ENCODE measurements around the gene BAG5.
"Not testable (repeated sequence)": the region's sequence is repeated elsewhere in the genome, so short reads cannot be mapped to it uniquely, and the experiment has no call there.

BAG5 gene

GRCh38 chr14:103534576-103535061 is 27.8 kb downstream of the BAG5 start:
- no peak for DNase-seq (ENCODE audit: low read depth, low spot score)

- no peak for DNase-seq (ENCODE audit: low read depth, low spot score)
Measured at GRCh38 chr14:103533999-103534575, 28.4 kb downstream of the BAG5 start.

GRCh38 chr14:103533137-103533998 is 29.1 kb downstream of the BAG5 start:
- no peak for DNase-seq (ENCODE audit: low read depth, low spot score)

- DNase-seq (ENCODE audit: low read depth, low spot score) = no peak
Measured at GRCh38 chr14:103532216-103533136, 30.0 kb downstream of the BAG5 start.

- no peak for DNase-seq (ENCODE audit: low read depth, low spot score)
Measured at GRCh38 chr14:103531421-103532215, 30.8 kb downstream of the BAG5 start.

- DNase-seq (ENCODE audit: low read depth, low spot score) = no peak
Measured at GRCh38 chr14:103530831-103531230, 31.6 kb downstream of the BAG5 start.

GRCh38 chr14:103530390-103530789 is 32.1 kb downstream of the BAG5 start:
- DNase-seq (ENCODE audit: low read depth, low spot score) = no peak

GRCh38 chr14:103529383-103530365 is 32.8 kb downstream of the BAG5 start:
- no peak for DNase-seq (ENCODE audit: low read depth, low spot score)

GRCh38 chr14:103528587-103529382 is 33.7 kb downstream of the BAG5 start, which contains the start of gene TRMT61A:
TRMT61A (plus strand) TSS chr14:103529196; CDS start chr14:103529979, 783 bp downstream.
- DNase-seq (ENCODE audit: low read depth, low spot score) = peak; percentile 43

GRCh38 chr14:103528146-103528586 is 34.3 kb downstream of the BAG5 start:
- DNase-seq (ENCODE audit: low read depth, low spot score) = no peak

GRCh38 chr14:103527408-103528145 is 34.9 kb downstream of the BAG5 start:
- DNase-seq (ENCODE audit: low read depth, low spot score) = no peak

- no peak for DNase-seq (ENCODE audit: low read depth, low spot score)
Measured at GRCh38 chr14:103526914-103527248, 35.6 kb downstream of the BAG5 start.

GRCh38 chr14:103526247-103526913 is 36.1 kb downstream of the BAG5 start:
- DNase-seq (ENCODE audit: low read depth, low spot score) = no peak

GRCh38 chr14:103525430-103526246 is 36.8 kb downstream of the BAG5 start:
- not testable (repeated sequence) for DNase-seq (ENCODE audit: low read depth, low spot score)

- no peak for DNase-seq (ENCODE audit: low read depth, low spot score)
Measured at GRCh38 chr14:103524002-103524935, 38.2 kb downstream of the BAG5 start.

GRCh38 chr14:103523575-103523954 is 38.9 kb downstream of the BAG5 start:
- DNase-seq (ENCODE audit: low read depth, low spot score) = no peak

All from brain pericyte (primary cell).